Measurements from ENCODE around the gene DUOX1. TPM values are rescaled to one million over a fixed set of nuclear protein-coding genes. Genes with fewer than 3 reads are reported as not detected.
A peak's percentile ranks its signal among the peaks of the same experiment; 100 is the strongest.

The DUOX1 gene
- total RNA-seq, 4 donors from 2014 or later: 1.5 to 4.2 (median 3.9) TPM

- WGBS, 2 donors: 6 to 9% methylated on average over 6 to 7 of the region's 7 CpGs
- no peaks in the 10 kb centered on the region for H3K27me3 ChIP-seq
- no peaks in the 10 kb centered on the region for H3K9me3 ChIP-seq
- H3K36me3 ChIP-seq: no peaks in the 10 kb centered on the region
- no peak for TF ChIP-seq POLR2A (IDR thresholded peaks at IDR 0.05)
- TF ChIP-seq EP300 (IDR thresholded peaks at IDR 0.05): peak in 1 of 2 donors; percentile 16
- peak; percentile 74 to 94 (median 84) for TF ChIP-seq CTCF (IDR thresholded peaks at IDR 0.05)
- no peak overlapping the region for H3K4me3 ChIP-seq
- peak; percentile 63 to 85 for DNase-seq (ENCODE audit: low spot score in 2 of 2)
- peaks cover 0 to 57% (median 12%) of the 10 kb centered on the region in 4 donors for H3K4me1 ChIP-seq
- peak overlapping the region in 2 of 4 donors; percentile 59 to 64 for H3K27ac ChIP-seq
These were observed 33.1 kb downstream of the DUOX1 start for GRCh38 chr15:45162771-45163507.

GRCh38 chr15:45163508-45163856 is 33.7 kb downstream of the DUOX1 start:
- WGBS, 2 donors: 64 to 71% methylated on average over 9 of the region's 9 CpGs
- H3K4me3 ChIP-seq: no peak overlapping the region
- no peaks in the 10 kb centered on the region for H3K27me3 ChIP-seq

GRCh38 chr15:45164914-45165313 is 35.1 kb downstream of the DUOX1 start:
- peak overlapping the region in 2 of 4 donors; percentile 95 to 99 for H3K27ac ChIP-seq

More at GRCh38 chr15:45163508-45163856, 33.7 kb downstream of the DUOX1 start:
- Histone ChIP-seq H3K9me3 (no peaks in the 10 kb centered on the region), H3K4me1 (peaks cover 0 to 57% (median 12%) of the 10 kb centered on the region in 4 donors), H3K36me3 (no peaks in the 10 kb centered on the region), H3K27ac (peak overlapping the region in 2 of 4 donors; percentile 59 to 64)
- TF ChIP-seq POLR2A (IDR thresholded peaks at IDR 0.05) (no peak), CTCF (IDR thresholded peaks at IDR 0.05) (no peak), EP300 (IDR thresholded peaks at IDR 0.05) (no peak)
- DNase-seq (ENCODE audit: low spot score in 2 of 2): no peak

GRCh38 chr15:45165536-45165935 is 35.7 kb downstream of the DUOX1 start:
- TF ChIP-seq POLR2A (IDR thresholded peaks at IDR 0.05) (no peak), EP300 (IDR thresholded peaks at IDR 0.05) (no peak), CTCF (IDR thresholded peaks at IDR 0.05) (no peak)
- Histone ChIP-seq H3K9me3 (no peaks in the 10 kb centered on the region), H3K4me3 (no peak overlapping the region), H3K27me3 (no peaks in the 10 kb centered on the region), H3K4me1 (peaks cover 0 to 56% (median 12%) of the 10 kb centered on the region in 4 donors), H3K36me3 (no peaks in the 10 kb centered on the region), H3K27ac (peak overlapping the region in 3 of 4 donors; percentile 95 to 99 (median 99))
- WGBS, 2 donors: 75% methylated on average over 4 to 5 of the region's 5 CpGs
- no peak for DNase-seq (ENCODE audit: low spot score in 2 of 2)

More at GRCh38 chr15:45164914-45165313, 35.1 kb downstream of the DUOX1 start:
- H3K27me3 ChIP-seq: no peaks in the 10 kb centered on the region
- no peaks in the 10 kb centered on the region for H3K36me3 ChIP-seq
- no peaks in the 10 kb centered on the region for H3K9me3 ChIP-seq
- peaks cover 0 to 56% (median 12%) of the 10 kb centered on the region in 4 donors for H3K4me1 ChIP-seq
- WGBS, 2 donors: 92 to 95% methylated on average over 1 of the region's 1 CpG
- TF ChIP-seq POLR2A (IDR thresholded peaks at IDR 0.05) (no peak), EP300 (IDR thresholded peaks at IDR 0.05) (no peak), CTCF (IDR thresholded peaks at IDR 0.05) (no peak)
- H3K4me3 ChIP-seq: no peak overlapping the region
- no peak for DNase-seq (ENCODE audit: low spot score in 2 of 2)

Measured in tibial nerve (tissue), 4 donors.